Lung (tissue), 12 donors: ENCODE data around the gene KICS2. TPM values are rescaled to one million over a fixed set of nuclear protein-coding genes. Genes with fewer than 3 reads are reported as not detected.
"Not testable (repeated sequence)": the region's sequence is repeated elsewhere in the genome, so short reads cannot be mapped to it uniquely, and the experiment has no call there.

Experiments
- ATAC-seq: fragments of 200-7000 bp; cut with Tn5 transposase; one replicate; pipeline ENCODE4 v1.9.1; 2020; ENCODE audit warnings: moderate number of reproducible peaks; ENCODE audit not compliant: insufficient read depth, low FRiP score
- DNase-seq, 3 donors: peaks; one replicate each; pipeline ENCODE4 v3.0.0-alpha.2; 2013 to 2017
- H3K27ac ChIP-seq, 2 donors: one replicate each; pipeline ENCODE4 v1.5.1; 2013; ENCODE audit warnings: mild to moderate bottlenecking in 2 of 2, moderate library complexity in 2 of 2, control low read depth in 1 of 2, inconsistent platforms in 1 of 2, low read depth in 1 of 2, low read length in 1 of 2
- H3K27me3 ChIP-seq, 3 donors: one replicate each; pipeline ENCODE4 v1.5.1; 2013; ENCODE audit warnings: low read length in 2 of 3; ENCODE audit not compliant: control insufficient read depth in 3 of 3, insufficient read depth in 3 of 3
- H3K36me3 ChIP-seq, 4 donors: one replicate each; pipeline ENCODE4 v1.5.1; 2013; ENCODE audit warnings: low read length in 4 of 4, mild to moderate bottlenecking in 1 of 4, moderate library complexity in 1 of 4; ENCODE audit not compliant: control insufficient read depth in 4 of 4, insufficient read depth in 4 of 4
- H3K4me1 ChIP-seq, 5 donors: one replicate each; pipeline ENCODE4 v1.5.1; 2013; ENCODE audit warnings: low read length in 5 of 5, mild to moderate bottlenecking in 2 of 5, moderate library complexity in 1 of 5; ENCODE audit not compliant: control insufficient read depth in 5 of 5, insufficient read depth in 5 of 5
- H3K4me3 ChIP-seq: one replicate; pipeline ENCODE4 v1.5.1; 2013; ENCODE audit warnings: mild to moderate bottlenecking, control low read depth, moderate library complexity
- H3K9ac ChIP-seq, 2 donors: one replicate each; pipeline ENCODE4 v1.5.1; 2013; ENCODE audit warnings: low read length in 2 of 2, control low read depth in 1 of 2; ENCODE audit not compliant: insufficient read depth in 1 of 2
- H3K9me3 ChIP-seq, 4 donors: one replicate each; pipeline ENCODE4 v1.5.1; 2013; ENCODE audit warnings: low read length in 3 of 4, mild to moderate bottlenecking in 1 of 4, moderate library complexity in 1 of 4; ENCODE audit not compliant: control insufficient read depth in 4 of 4, insufficient read depth in 3 of 4
- WGBS, 2 donors: extraction: QIAGEN DNeasy Blood & Tissue Kit; methylation state at CpG; one replicate each; pipeline ENCODE4 v1.1.7; 2013; 5-methylcytosine and 5-hydroxymethylcytosine counted together
- polyA plus RNA-seq, 2 donors: library from polyadenylated mRNA; stranded (reverse); fragments of 200-250 nt; gene quantifications; one replicate each; pipeline ENCODE4 v1.2.1, GENCODE V29; 2013
- total RNA-seq, 2 donors: library from RNA; depleted of rRNA in 1 of 2; stranded (reverse); fragments of >200 nt in 1 of 2; gene quantifications; one replicate each; pipeline ENCODE4 v1.2.1, GENCODE V29; 2014 to 2021
- TF ChIP-seq, protein P1 (sequence below): IDR thresholded peaks from 2 replicates; pipeline ENCODE4 v1.5.1; 2012; ENCODE audit warnings: mild to moderate bottlenecking; ENCODE audit errors: control extremely low read depth, extremely low read depth
- donor health status: control.
- donor health status: control.
- donor health status: Bipolar disorder and iron deficiency.
- donor health status: healthy.
- donor health status: DM: yes; HTN: yes; CAD: no.

The KICS2 gene
- total and polyA plus RNA-seq, 4 donors, result 3.4 to 8.2 (median 5.9) TPM

DNA sequence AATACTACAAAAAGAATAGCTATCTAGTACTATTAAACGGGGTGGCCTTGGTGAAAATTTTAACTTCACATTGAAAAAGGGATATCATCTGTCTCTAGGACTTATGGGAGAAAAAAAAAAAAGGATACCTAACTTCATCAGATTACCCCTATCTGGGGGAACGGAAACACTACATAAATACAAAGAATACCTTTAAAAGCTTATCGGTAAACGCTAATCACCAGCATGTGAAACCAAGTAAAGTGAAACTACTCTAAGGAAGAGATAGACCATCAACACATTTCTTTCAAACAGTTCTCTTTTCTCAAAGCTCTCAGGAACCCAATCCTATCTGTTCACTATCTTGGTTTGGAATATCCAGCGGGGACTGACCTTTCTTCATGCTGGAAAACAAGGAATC is 3.5 kb downstream of the KICS2 start:
- WGBS, 2 donors, result 62 to 77% methylated on average over 5 of the region's 5 CpGs
- ATAC-seq (no peak), DNase-seq (no peak)
- peaks cover 0 to 5% (median 0%) of the 10 kb centered on the region in 4 donors for H3K36me3 ChIP-seq
- no peak overlapping the region for H3K4me3 ChIP-seq
- TF ChIP-seq, protein P1, sequence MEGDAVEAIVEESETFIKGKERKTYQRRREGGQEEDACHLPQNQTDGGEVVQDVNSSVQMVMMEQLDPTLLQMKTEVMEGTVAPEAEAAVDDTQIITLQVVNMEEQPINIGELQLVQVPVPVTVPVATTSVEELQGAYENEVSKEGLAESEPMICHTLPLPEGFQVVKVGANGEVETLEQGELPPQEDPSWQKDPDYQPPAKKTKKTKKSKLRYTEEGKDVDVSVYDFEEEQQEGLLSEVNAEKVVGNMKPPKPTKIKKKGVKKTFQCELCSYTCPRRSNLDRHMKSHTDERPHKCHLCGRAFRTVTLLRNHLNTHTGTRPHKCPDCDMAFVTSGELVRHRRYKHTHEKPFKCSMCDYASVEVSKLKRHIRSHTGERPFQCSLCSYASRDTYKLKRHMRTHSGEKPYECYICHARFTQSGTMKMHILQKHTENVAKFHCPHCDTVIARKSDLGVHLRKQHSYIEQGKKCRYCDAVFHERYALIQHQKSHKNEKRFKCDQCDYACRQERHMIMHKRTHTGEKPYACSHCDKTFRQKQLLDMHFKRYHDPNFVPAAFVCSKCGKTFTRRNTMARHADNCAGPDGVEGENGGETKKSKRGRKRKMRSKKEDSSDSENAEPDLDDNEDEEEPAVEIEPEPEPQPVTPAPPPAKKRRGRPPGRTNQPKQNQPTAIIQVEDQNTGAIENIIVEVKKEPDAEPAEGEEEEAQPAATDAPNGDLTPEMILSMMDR, result no peak
- H3K27ac ChIP-seq, result no peak overlapping the region
- no peaks in the 10 kb centered on the region for H3K27me3 ChIP-seq
- no peak overlapping the region for H3K9ac ChIP-seq
- peaks cover 0 to 6% (median 3%) of the 10 kb centered on the region in 5 donors for H3K4me1 ChIP-seq
- no peaks in the 10 kb centered on the region for H3K9me3 ChIP-seq

DNA sequence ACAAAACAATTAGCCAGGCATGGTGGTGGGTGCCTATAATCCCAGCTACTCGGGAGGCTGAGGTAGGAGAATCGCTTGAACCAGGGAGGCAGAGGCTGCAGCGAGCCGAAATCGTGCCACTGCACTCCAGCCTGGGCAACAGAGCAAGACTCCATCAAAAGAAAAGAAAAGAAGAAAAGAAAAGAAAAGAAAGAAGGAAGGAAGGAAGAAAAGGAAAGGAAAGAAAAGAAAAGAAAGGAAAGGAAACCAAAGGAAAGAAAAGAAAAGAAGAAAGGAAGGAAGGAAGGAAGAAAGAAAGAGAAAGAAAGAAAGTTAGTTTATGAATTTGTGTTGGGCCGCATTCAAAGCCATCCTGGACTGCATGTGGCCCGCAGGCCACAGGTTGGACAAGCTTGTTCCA is 4.5 kb downstream of the KICS2 start:
- H3K4me1 ChIP-seq, H3K36me3 ChIP-seq, H3K27ac ChIP-seq, H3K4me3 ChIP-seq, H3K9ac ChIP-seq, H3K9me3 ChIP-seq, H3K27me3 ChIP-seq, DNase-seq, ATAC-seq: not testable (repeated sequence)
- 96 to 97% methylated on average over 7 of the region's 7 CpGs for WGBS, 2 donors

DNA sequence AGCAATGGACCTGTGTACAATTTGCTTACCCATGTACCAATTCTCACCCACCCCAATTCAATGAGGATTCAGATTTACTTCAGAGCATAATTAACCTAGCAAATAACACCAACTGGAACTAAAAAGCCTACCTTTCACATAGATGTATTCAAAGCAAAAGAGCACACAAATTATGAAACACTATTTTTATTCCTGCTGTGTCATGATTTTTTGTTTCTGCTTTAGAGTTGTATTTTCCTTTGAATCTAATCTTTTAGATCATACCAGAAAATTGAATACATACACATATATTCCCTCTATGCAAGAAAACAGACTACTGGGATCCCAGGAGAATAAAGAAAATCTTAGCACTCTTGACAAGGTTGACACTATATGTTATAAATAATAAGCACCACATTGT is 5.9 kb downstream of the KICS2 start:
- Histone ChIP-seq H3K4me1 (peaks cover 0 to 4% (median under 1%) of the 10 kb centered on the region in 5 donors), H3K4me3 (no peak overlapping the region), H3K9ac (no peak overlapping the region), H3K36me3 (peaks cover 0 to 9% (median 2%) of the 10 kb centered on the region in 4 donors), H3K9me3 (no peaks in the 10 kb centered on the region), H3K27me3 (no peaks in the 10 kb centered on the region), H3K27ac (no peak overlapping the region)
- TF ChIP-seq, protein P1, result no peak
- DNase-seq (no peak), ATAC-seq (no peak)

DNA sequence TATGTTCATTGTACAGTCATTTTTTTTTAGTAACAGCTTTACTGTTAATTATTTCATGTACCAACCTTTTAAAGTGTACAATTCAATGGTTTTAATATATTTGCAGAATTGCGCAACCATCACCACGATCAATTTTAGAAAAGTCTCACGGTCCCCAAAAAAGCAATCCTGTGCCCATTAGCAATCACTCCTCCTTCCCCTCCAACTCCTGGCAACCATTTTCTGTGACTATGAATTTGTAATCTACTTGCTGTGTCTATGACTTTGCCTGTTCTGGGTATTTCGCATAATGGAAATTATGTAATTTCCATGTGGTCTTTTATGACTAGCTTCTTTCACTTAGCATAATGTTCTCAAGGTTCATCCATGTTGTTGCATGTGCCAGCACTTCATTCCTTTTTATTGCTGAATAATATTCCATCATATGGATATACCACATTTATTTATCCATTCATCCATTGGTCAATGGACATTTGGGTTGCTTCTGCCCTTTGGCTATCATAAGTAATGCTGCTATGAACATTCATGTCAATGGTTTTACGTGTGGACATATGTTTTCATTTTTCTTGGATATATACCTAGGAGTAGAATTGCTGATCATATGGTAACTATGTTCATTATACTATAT is 9.9 kb downstream of the KICS2 start:
- Histone ChIP-seq H3K27ac (no peak overlapping the region), H3K36me3 (peaks cover 0 to 11% (median 3%) of the 10 kb centered on the region in 4 donors), H3K4me3 (no peak overlapping the region), H3K9ac (no peak overlapping the region), H3K9me3 (no peaks in the 10 kb centered on the region), H3K4me1 (no peaks in the 10 kb centered on the region), H3K27me3 (no peaks in the 10 kb centered on the region)
- DNase-seq (no peak), ATAC-seq (no peak)
- 61 to 72% methylated on average over 5 of the region's 5 CpGs for WGBS, 2 donors
- TF ChIP-seq, protein P1, result no peak
